ENCODE data around the gene ARL15. TPM values are rescaled to one million over a fixed set of nuclear protein-coding genes. Genes with fewer than 3 reads are reported as not detected.

Gene ARL15
- total and polyA plus RNA-seq, 9 of the 15 experiments (the other 6 are each of a cell fraction or from before 2014, with no cell fraction given) = 18.5 to 80.4 (median 57.0) TPM

- TF ChIP-seq RERE (CRISPR knock-in tag; IDR thresholded peaks at IDR 0.05; ENCODE audit: borderline replicate concordance) = no peak
Measured at GRCh38 chr5:54207566-54207965, 102.8 kb downstream of the ARL15 start (continued).

GRCh38 chr5:54206580-54207229 is 103.7 kb downstream of the ARL15 start:
- Histone ChIP-seq H3K4me2 (ENCODE audit: insufficient read depth, low read length) (no peak overlapping the region), H3K27me3 (ENCODE audit: control insufficient read depth in 2 of 2, insufficient read depth in 2 of 2, low read length in 2 of 2) (no peaks in the 10 kb centered on the region), H3K4me3 (no peak overlapping the region), H3K36me3 (ENCODE audit: control insufficient read depth, insufficient read depth, low read length) (no peaks in the 10 kb centered on the region), H2AFZ (ENCODE audit: low read depth, low read length) (no peak overlapping the region), H3K9ac (ENCODE audit: insufficient read depth in 1 of 2, low read depth in 2 of 2, low read length in 2 of 2) (no peak overlapping the region), H3K9me1 (ENCODE audit: control insufficient read depth, insufficient read depth, low read length) (no peaks in the 10 kb centered on the region), H3K9me3 (replicated peaks; ENCODE audit: control insufficient read depth, insufficient read depth, low read depth, low read length) (no peaks in the 10 kb centered on the region), H3K4me1 (replicated peaks in 1 of 2; ENCODE audit: control insufficient read depth in 2 of 2, insufficient read depth in 2 of 2, low read length in 2 of 2) (peaks cover 0 to under 1% of the 10 kb centered on the region in 2 experiments; a peak in 2 of 5 replicates), H4K20me1 (replicated peaks; ENCODE audit: control insufficient read depth, insufficient read depth, low read length) (peaks cover 4% of the 10 kb centered on the region), H3K27ac (ENCODE audit: extremely low read depth, low read depth, low read length) (no peak overlapping the region), H3K79me2 (ENCODE audit: control insufficient read depth, insufficient read depth, low read length) (peaks cover 89% of the 10 kb centered on the region)
- no peak for ATAC-seq
- in situ Hi-C loops (cut with MboI) = loop anchor here (25.0 kb wide), 1 partner anchor 769 kb away; no protein-coding TSS in a partner anchor
- no TSS peak for BruUV-seq (replicated peaks)
- ChIA-PET CTCF (ENCODE audit: low intra/inter-chr PET ratio) (no interaction called here), POLR2A (no interaction called here)
- no peak for FAIRE-seq
- no peak for DNase-seq (ENCODE audit: extremely low read depth in 1 of 4, low spot score in 3 of 4)
- intact Hi-C loops (cut with micrococcal nuclease) = no loop called here
- TF ChIP-seq KLF6 (CRISPR knock-in tag; IDR thresholded peaks at IDR 0.05; ENCODE audit: borderline replicate concordance) (no peak), HDGF (IDR thresholded peaks at IDR 0.05) (no peak), YY1 (IDR thresholded peaks at IDR 0.05; ENCODE audit: borderline replicate concordance in 1 of 3, control insufficient read depth in 1 of 3, extremely low read depth in 1 of 3, insufficient read depth in 3 of 3, insufficient read length in 1 of 3, insufficient replicate concordance in 2 of 3, low read depth in 1 of 3, low read length in 2 of 3) (no peak), BDP1 (IDR thresholded peaks at IDR 0.05; ENCODE audit: insufficient read depth, insufficient read length) (no peak), GTF2B (IDR thresholded peaks at IDR 0.05; ENCODE audit: extremely low read depth, insufficient read length) (no peak), RBM17 (IDR thresholded peaks at IDR 0.05; ENCODE audit: borderline replicate concordance, low read depth, low read length) (no peak), TRIM24 (IDR thresholded peaks at IDR 0.05) (no peak), ZNF583 (CRISPR knock-in tag; IDR thresholded peaks at IDR 0.05) (no peak)
- 75% methylated on average over 6 of the region's 7 CpGs for WGBS (ENCODE audit: insufficient coverage, low coverage, missing lambda C conversion rate)

All from K562 (cell line).